ENCODE data around the gene KLF2. TPM values are rescaled to one million over a fixed set of nuclear protein-coding genes. Genes with fewer than 3 reads are reported as not detected.

The KLF2 gene
- total RNA-seq, 2 donors from 2014 or later = 19.8 to 24.4 TPM

- Histone ChIP-seq H3K4me1 (replicated peaks) (peaks cover 19% of the 10 kb centered on the region), H3K9me3 (no peaks in the 10 kb centered on the region), H3K36me3 (no peaks in the 10 kb centered on the region), H3K4me3 (no peak overlapping the region), H3K27me3 (replicated peaks; ENCODE audit: insufficient read depth) (no peaks in the 10 kb centered on the region), H3K27ac (no peak overlapping the region)
- intact Hi-C loops (cut with DNase I) = no loop called here
- no peak for TF ChIP-seq CTCF (IDR thresholded peaks at IDR 0.05)
- TF ChIP-seq POLR2A (IDR thresholded peaks at IDR 0.05) = no peak
- no peak for TF ChIP-seq POLR2AphosphoS5 (IDR thresholded peaks at IDR 0.05)
- WGBS = 70% methylated on average over 25 of the region's 25 CpGs
- DNase-seq (ENCODE audit: low spot score) = no peak
These were observed 42.0 kb downstream of the KLF2 start for GRCh38 chr19:16366433-16367260.

- intact Hi-C loops (cut with DNase I) = no loop called here
- WGBS = 91% methylated on average over 10 of the region's 10 CpGs
- no peak overlapping the region for H3K4me3 ChIP-seq
These were observed 42.6 kb downstream of the KLF2 start for GRCh38 chr19:16367261-16367683.

GRCh38 chr19:16368385-16369305, 44.0 kb downstream of the KLF2 start:
- Histone ChIP-seq H3K9me3 (no peaks in the 10 kb centered on the region), H3K27ac (peak overlapping the region; percentile 36 to 39), H3K36me3 (no peaks in the 10 kb centered on the region), H3K4me1 (replicated peaks) (peaks cover 14% of the 10 kb centered on the region), H3K4me3 (no peak overlapping the region), H3K27me3 (replicated peaks; ENCODE audit: insufficient read depth) (no peaks in the 10 kb centered on the region)
- no peak for TF ChIP-seq CTCF (IDR thresholded peaks at IDR 0.05)
- no peak for TF ChIP-seq POLR2A (IDR thresholded peaks at IDR 0.05)
- TF ChIP-seq POLR2AphosphoS5 (IDR thresholded peaks at IDR 0.05) = no peak
- intact Hi-C loops (cut with DNase I) = no loop called here
- 40% methylated on average over 18 of the region's 18 CpGs for WGBS
- no peak for DNase-seq (ENCODE audit: low spot score)

More at GRCh38 chr19:16367261-16367683, 42.6 kb downstream of the KLF2 start:
- Histone ChIP-seq H3K27me3 (replicated peaks; ENCODE audit: insufficient read depth) (no peaks in the 10 kb centered on the region), H3K27ac (no peak overlapping the region), H3K36me3 (no peaks in the 10 kb centered on the region), H3K4me1 (replicated peaks) (peaks cover 19% of the 10 kb centered on the region), H3K9me3 (no peaks in the 10 kb centered on the region)
- no peak for DNase-seq (ENCODE audit: low spot score)
- TF ChIP-seq POLR2A (IDR thresholded peaks at IDR 0.05) (no peak), POLR2AphosphoS5 (IDR thresholded peaks at IDR 0.05) (no peak), CTCF (IDR thresholded peaks at IDR 0.05) (no peak)

- no peak overlapping the region for H3K4me3 ChIP-seq
- H3K27ac ChIP-seq = peak overlapping the region; percentile 36 to 39
- H3K4me1 ChIP-seq (replicated peaks) = peaks cover 14% of the 10 kb centered on the region
- H3K27me3 ChIP-seq (replicated peaks; ENCODE audit: insufficient read depth) = no peaks in the 10 kb centered on the region
- 22% methylated on average over 3 of the region's 3 CpGs for WGBS
- peak; percentile 18 for TF ChIP-seq POLR2AphosphoS5 (IDR thresholded peaks at IDR 0.05)
- no peak for TF ChIP-seq CTCF (IDR thresholded peaks at IDR 0.05)
- no peaks in the 10 kb centered on the region for H3K9me3 ChIP-seq
- DNase-seq (ENCODE audit: low spot score) = no peak
- intact Hi-C loops (cut with DNase I) = no loop called here
- no peaks in the 10 kb centered on the region for H3K36me3 ChIP-seq
These were observed 44.7 kb downstream of the KLF2 start for GRCh38 chr19:16369306-16369663.
